Left lung (tissue), 10 donors: ENCODE measurements around the gene EFTUD2. TPM values are rescaled to one million over a fixed set of nuclear protein-coding genes. Genes with fewer than 3 reads are reported as not detected.

Source experiments
- ATAC-seq: fragments of 200-7000 bp; cut with Tn5 transposase; one replicate; pipeline ENCODE4 v1.9.1; 2020; ENCODE audit warnings: moderate library complexity
- DNase-seq, 4 donors: peaks; one replicate each; pipeline ENCODE4 v3.0.0-alpha.2; 2013 to 2020
- H3K27ac ChIP-seq, 2 donors: fragments of 200-600 bp; sonication (generic) in 1 of 2; one replicate each; pipeline versions ENCODE4 v1.5.0 to v1.8.0; 2020 to 2021
- H3K27me3 ChIP-seq, 2 donors: fragments of 200-600 bp; sonication (generic) in 1 of 2; one replicate each; pipeline versions ENCODE4 v1.5.0 to v1.8.0; 2020 to 2021
- H3K36me3 ChIP-seq, 2 donors: fragments of 200-600 bp; sonication (generic) in 1 of 2; one replicate each; pipeline versions ENCODE4 v1.5.0 to v1.8.0; 2020 to 2021
- H3K4me1 ChIP-seq, 2 donors: fragments of 200-600 bp; one replicate each; pipeline ENCODE4 v1.8.0; 2021
- H3K4me3 ChIP-seq, 2 donors: fragments of 200-600 bp; sonication (generic) in 1 of 2; one replicate each; pipeline versions ENCODE4 v1.5.0 to v1.8.0; 2020 to 2021; ENCODE audit warnings: mild to moderate bottlenecking in 1 of 2
- H3K9me3 ChIP-seq, 2 donors: fragments of 200-600 bp; sonication (generic) in 1 of 2; one replicate each; pipeline versions ENCODE4 v1.5.0 to v1.8.0; 2020 to 2021
- CTCF ChIP-seq, 2 donors: fragments of 200-600 bp; sonication (generic) in 1 of 2; IDR thresholded peaks; one replicate each; pipeline versions ENCODE4 v1.5.0 to v1.8.0; 2021; ENCODE audit warnings: antibody characterized with exemption in 2 of 2
- intact Hi-C, 2 donors: fragments of 100-400 bp; cut with DNase I; formaldehyde crosslinking; loops; one replicate each; pipeline versions ENCODE4 v1.11.2 to v1.14.2; 2022
- polyA plus RNA-seq, 6 donors: library from polyadenylated mRNA; unstranded; fragments of 120-200 nt; gene quantifications; one replicate each; pipeline ENCODE4 v1.2.1, GENCODE V29; 2013; ENCODE audit not compliant: insufficient read length in 6 of 6
- total RNA-seq, 2 donors: library from RNA; stranded (reverse); fragmentation: NEBNext Ultra II Directional; extraction: Animal tissue kit (Norgen Biotek cat#: 25700); gene quantifications; one replicate each; pipeline ENCODE4 v1.2.1, GENCODE V29; 2021
- donor health status: DM: no; HTN: yes; CAD: no.
- donor health status: DM: no; HTN: no; CAD: no.

The EFTUD2 gene
- total and polyA plus RNA-seq, 8 donors: 83.4 to 112 (median 95.1) TPM

- DNase-seq: no peak
- intact Hi-C loops: no loop called here
- H3K27ac ChIP-seq: no peak overlapping the region
- H3K4me3 ChIP-seq: no peak overlapping the region
- no peak for TF ChIP-seq CTCF (IDR thresholded peaks at IDR 0.05)
- H3K27me3 ChIP-seq: no peaks in the 10 kb centered on the region
- H3K4me1 ChIP-seq: peaks cover 0 to 16% of the 10 kb centered on the region in 2 donors
- no peak for ATAC-seq
- peaks cover 0 to 6% of the 10 kb centered on the region in 2 donors for H3K36me3 ChIP-seq
- no peaks in the 10 kb centered on the region for H3K9me3 ChIP-seq
These were observed 43.2 kb upstream of the EFTUD2 start for GRCh38 chr17:44942456-44942855.

GRCh38 chr17:44941712-44942331 is 42.6 kb upstream of the EFTUD2 start:
- intact Hi-C loops: no loop called here
- Histone ChIP-seq H3K36me3 (peaks cover 0 to 6% of the 10 kb centered on the region in 2 donors), H3K27me3 (no peaks in the 10 kb centered on the region), H3K4me1 (peaks cover 0 to 9% of the 10 kb centered on the region in 2 donors), H3K9me3 (no peaks in the 10 kb centered on the region), H3K27ac (no peak overlapping the region), H3K4me3 (no peak overlapping the region)
- DNase-seq: no peak
- no peak for TF ChIP-seq CTCF (IDR thresholded peaks at IDR 0.05)
- ATAC-seq: peak; percentile 18

GRCh38 chr17:44940768-44941167 is 41.5 kb upstream of the EFTUD2 start:
- Histone ChIP-seq H3K36me3 (peaks cover 0 to 6% of the 10 kb centered on the region in 2 donors), H3K27ac (no peak overlapping the region), H3K27me3 (no peaks in the 10 kb centered on the region), H3K9me3 (no peaks in the 10 kb centered on the region), H3K4me1 (peaks cover 0 to under 1% of the 10 kb centered on the region in 2 donors), H3K4me3 (no peak overlapping the region)
- intact Hi-C loops: no loop called here
- ATAC-seq (no peak), DNase-seq (no peak)
- no peak for TF ChIP-seq CTCF (IDR thresholded peaks at IDR 0.05)

- Histone ChIP-seq H3K9me3 (no peaks in the 10 kb centered on the region), H3K4me1 (no peaks in the 10 kb centered on the region), H3K27ac (no peak overlapping the region), H3K27me3 (no peaks in the 10 kb centered on the region), H3K36me3 (peaks cover 0 to 11% of the 10 kb centered on the region in 2 donors), H3K4me3 (no peak overlapping the region)
- intact Hi-C loops: no loop called here
- no peak for TF ChIP-seq CTCF (IDR thresholded peaks at IDR 0.05)
- ATAC-seq: peak; percentile 73
- DNase-seq: no peak
These were observed 41.1 kb upstream of the EFTUD2 start for GRCh38 chr17:44940317-44940716.

- H3K9me3 ChIP-seq: no peaks in the 10 kb centered on the region
- peaks cover 0 to 37% of the 10 kb centered on the region in 2 donors for H3K36me3 ChIP-seq
- H3K27me3 ChIP-seq: no peaks in the 10 kb centered on the region
- H3K4me1 ChIP-seq: no peaks in the 10 kb centered on the region
- no peak overlapping the region for H3K4me3 ChIP-seq
- TF ChIP-seq CTCF (IDR thresholded peaks at IDR 0.05): no peak
- intact Hi-C loops: no loop called here
- no peak for ATAC-seq
- no peak overlapping the region for H3K27ac ChIP-seq
- no peak for DNase-seq
These were observed 35.9 kb upstream of the EFTUD2 start for GRCh38 chr17:44935116-44935515.
